Measurements from ENCODE around the gene MAP3K9. TPM values are rescaled to one million over a fixed set of nuclear protein-coding genes. Genes with fewer than 3 reads are reported as not detected.

The MAP3K9 gene
- total and polyA plus RNA-seq, 2 of the 8 experiments (the other 6 are each of a cell fraction or from before 2014, with no cell fraction given), result 9.8 to 24.7 TPM

- DNase-seq (ENCODE audit: low read depth in 1 of 2, low spot score in 2 of 2) (no peak), FAIRE-seq (no peak)
- H3K27ac ChIP-seq (ENCODE audit: low read depth, low read length), result no peak overlapping the region
- no peak overlapping the region for H3K4me3 ChIP-seq (ENCODE audit: extremely low read depth in 1 of 4, insufficient read depth in 2 of 4, low read depth in 3 of 4, low read length in 4 of 4)
- 100% methylated on average over 1 of the region's 1 CpG; no CpG with 5 or more reads in 1 of the 2 experiments for WGBS, 2 experiments (ENCODE audit: extremely low coverage in 1 of 2, insufficient coverage in 1 of 2, insufficient read length in 1 of 2, insufficient replicate concordance in 2 of 2, low coverage in 1 of 2, low lambda C conversion rate in 2 of 2, missing lambda C conversion rate in 1 of 2)
- no peak overlapping the region for H3K18ac ChIP-seq (ENCODE audit: extremely low read depth, low read length)
- H4K20me1 ChIP-seq (replicated peaks in 1 of 2; ENCODE audit: control insufficient read depth in 1 of 2, insufficient read depth in 2 of 2, low read length in 2 of 2), result no peaks in the 10 kb centered on the region
- peak overlapping the region; percentile 51; the same call in 1 of the 2 replicates for H2BK12ac ChIP-seq (ENCODE audit: low read depth, low read length)
- no peak overlapping the region for H3K9ac ChIP-seq (replicated peaks in 1 of 4; ENCODE audit: extremely low read depth in 1 of 4, low read depth in 3 of 4, low read length in 3 of 4)
- H4K91ac ChIP-seq (replicated peaks; ENCODE audit: insufficient read length, low read length), result no peak overlapping the region
- ChIA-PET CTCF (ENCODE audit: partially characterized antibody) (interaction anchor here (0.8 to 12.1 kb wide), 8 partner anchors 9 to 128 kb away, joined by 3 to 154 read pairs (median 6); no protein-coding TSS in a partner anchor), POLR2A (ENCODE audit: partially characterized antibody) (interaction anchor here (1.4 to 4.8 kb wide), 3 partner anchors 13 to 70 kb away, joined by 3 to 43 read pairs (median 25); partner anchors contain the start of gene TTC9)
- no peak overlapping the region for H3K14ac ChIP-seq (ENCODE audit: insufficient read length)
- no peaks in the 10 kb centered on the region for H3K79me1 ChIP-seq (ENCODE audit: low read depth, low read length)
- H4K8ac ChIP-seq (ENCODE audit: extremely low read depth, insufficient read depth, low read length), result no peak overlapping the region
- H3K9me3 ChIP-seq (ENCODE audit: insufficient read depth in 2 of 2, low read depth in 1 of 2, low read length in 1 of 2), result no peaks in the 10 kb centered on the region
- no peak overlapping the region for H3K4ac ChIP-seq (replicated peaks; ENCODE audit: insufficient read length, low read depth, low read length)
- no peaks in the 10 kb centered on the region for H3K36me3 ChIP-seq (ENCODE audit: control insufficient read depth in 2 of 4, insufficient read depth in 4 of 4, low read length in 3 of 4)
- no peak overlapping the region for H3K4me2 ChIP-seq (ENCODE audit: insufficient read depth in 1 of 2, low read depth in 2 of 2, low read length in 2 of 2)
- no peak overlapping the region for H2BK15ac ChIP-seq (ENCODE audit: low read length)
- no peak overlapping the region for H2BK5ac ChIP-seq (ENCODE audit: low read depth, low read length)
- 0 out of 2 replicates have a peak overlapping the region, but pooled peaks have one; percentile 8 for H2BK20ac ChIP-seq (ENCODE audit: low read length)
- no peaks in the 10 kb centered on the region for H3K23me2 ChIP-seq (ENCODE audit: low read depth, low read length)
- no peak overlapping the region for H4K5ac ChIP-seq (ENCODE audit: insufficient read length, low read depth, low read length)
- no peak overlapping the region for H2AFZ ChIP-seq (ENCODE audit: low read length)
- no peak overlapping the region for H3K56ac ChIP-seq (replicated peaks; ENCODE audit: insufficient read length, low read depth, low read length)
- H2AK5ac ChIP-seq (ENCODE audit: low read depth, low read length), result no peak overlapping the region
- H2BK120ac ChIP-seq (replicated peaks; ENCODE audit: low read depth, low read length), result no peak overlapping the region
- no peaks in the 10 kb centered on the region for H3K27me3 ChIP-seq (replicated peaks in 1 of 4; ENCODE audit: control insufficient read depth in 3 of 4, extremely low read depth in 1 of 4, insufficient read depth in 3 of 4, low read length in 3 of 4)
- peaks cover 18 to 35% (median 27%) of the 10 kb centered on the region in 4 experiments for H3K4me1 ChIP-seq (replicated peaks in 1 of 4; ENCODE audit: control insufficient read depth in 3 of 4, insufficient read depth in 4 of 4, low read length in 3 of 4)
- no peak overlapping the region for H3K23ac ChIP-seq (ENCODE audit: insufficient read length)
- no peaks in the 10 kb centered on the region for H3K79me2 ChIP-seq (ENCODE audit: control insufficient read depth in 1 of 2, insufficient read depth in 2 of 2, low read length in 2 of 2)
- TF ChIP-seq SIN3A (conservative IDR thresholded peaks at IDR 0.05 in 1 of 2, IDR thresholded peaks at IDR 0.05 in 1 of 2; ENCODE audit: low read depth in 1 of 2, low read length in 2 of 2), result no peak
- TF ChIP-seq MAFK (IDR thresholded peaks at IDR 0.05; ENCODE audit: low read depth, low read length), result no peak
- TF ChIP-seq TAF7 (optimal IDR thresholded peaks at IDR 0.05; ENCODE audit: borderline replicate concordance, low read depth, low read length), result no peak
- no peak for TF ChIP-seq BRCA1 (IDR thresholded peaks at IDR 0.05; ENCODE audit: low read depth, low read length)
- TF ChIP-seq CHD1 (IDR thresholded peaks at IDR 0.05; ENCODE audit: low read depth, low read length), result no peak
- TF ChIP-seq GABPA (IDR thresholded peaks at IDR 0.05; ENCODE audit: borderline replicate concordance, insufficient read depth, low read length), result no peak
- no peak for TF ChIP-seq SIX5 (IDR thresholded peaks at IDR 0.05; ENCODE audit: low read depth, low read length)
- no peak for TF ChIP-seq SAP30 (IDR thresholded peaks at IDR 0.05; ENCODE audit: insufficient read depth, insufficient replicate concordance, low read length)
- no peak for TF ChIP-seq RNF2 (IDR thresholded peaks at IDR 0.05; ENCODE audit: borderline replicate concordance, low read depth, low read length, missing control alignments, poor library complexity, severe bottlenecking)
- TF ChIP-seq GTF2F1 (IDR thresholded peaks at IDR 0.05; ENCODE audit: borderline replicate concordance, low read depth, low read length), result no peak
- TF ChIP-seq CHD2 (IDR thresholded peaks at IDR 0.05; ENCODE audit: low read length), result no peak
- TF ChIP-seq RFX5 (IDR thresholded peaks at IDR 0.05; ENCODE audit: borderline replicate concordance, low read depth, low read length), result no peak
- TF ChIP-seq POLR2A (IDR thresholded peaks at IDR 0.05; ENCODE audit: control extremely low read depth in 1 of 2, low read depth in 2 of 2, low read length in 2 of 2), result no peak
- no peak for TF ChIP-seq ASH2L (IDR thresholded peaks at IDR 0.05; ENCODE audit: low read length)
Measured at GRCh38 chr14:70711451-70711850, 97.9 kb downstream of the MAP3K9 start.

Data from H1 (cell line).